ENCODE measurements around the gene SDF2L1.

- TF ChIP-seq ZNF274 (IDR thresholded peaks at IDR 0.05; ENCODE audit: low read depth, low read length) (no peak), YY1 (IDR thresholded peaks at IDR 0.05; ENCODE audit: insufficient read depth, insufficient read length) (no peak)
Measured at GRCh38 chr22:21603973-21604372, 38.1 kb upstream of the SDF2L1 start.
